ENCODE data around the gene EEF1B2. TPM values are rescaled to one million over a fixed set of nuclear protein-coding genes. Genes with fewer than 3 reads are reported as not detected.
"Not testable (repeated sequence)": the region's sequence is repeated elsewhere in the genome, so short reads cannot be mapped to it uniquely, and the experiment has no call there.

The EEF1B2 gene
- total RNA-seq, 3 donors from 2014 or later (not counting 1 experiment from before 2014, with no cell fraction given) = 354 to 404 (median 364) TPM

DNA sequence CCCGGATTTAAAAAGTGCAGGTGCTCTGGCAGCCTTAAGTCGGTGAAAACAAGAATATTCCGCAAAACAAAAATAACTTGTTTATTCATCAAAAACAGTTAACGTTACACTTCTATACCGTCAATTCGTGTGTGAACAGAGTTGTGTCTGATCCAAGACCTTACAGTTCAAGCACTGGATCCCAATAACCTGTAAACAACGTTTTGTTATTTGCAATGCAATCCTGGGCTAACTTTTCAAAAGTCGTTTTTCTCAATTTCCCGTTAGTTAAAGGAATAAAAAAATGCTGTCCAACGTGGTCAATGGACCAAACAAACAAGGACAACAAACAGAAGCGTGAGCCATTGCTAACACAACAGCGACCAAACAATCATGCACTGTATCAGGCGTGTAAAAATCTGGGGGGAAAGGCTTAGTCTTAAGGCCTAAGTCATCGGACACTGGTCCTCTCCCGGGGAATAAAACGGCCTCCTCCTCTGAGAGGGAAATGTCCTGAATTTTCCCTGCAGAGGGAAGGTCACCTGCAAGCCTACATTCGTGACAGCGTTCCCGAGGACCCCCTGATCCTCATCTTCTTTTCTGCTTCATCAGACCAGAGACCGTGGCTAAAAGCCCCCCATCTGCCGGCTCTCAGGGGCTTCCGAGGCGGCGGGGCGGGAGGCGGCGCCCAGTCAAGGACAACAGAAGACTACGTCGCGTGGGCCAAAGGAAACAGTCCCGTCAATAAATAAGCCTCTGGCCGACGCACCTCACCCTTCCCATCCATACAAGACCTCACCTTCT is 941 bp upstream of the EEF1B2 start:
- Mint-ChIP-seq H3K4me3 (peak overlapping the region; percentile 99), H3K36me3 (peaks cover 18% of the 10 kb centered on the region), H3K27ac (peak overlapping the region; percentile 99 to 100), H3K9me3 (no peaks in the 10 kb centered on the region), H3K4me1 (peaks cover 47 to 54% of the 10 kb centered on the region in 2 donors), H3K27me3 (ENCODE audit: low read depth in 2 of 2) (no peaks in the 10 kb centered on the region)
- peak in 1 of 2 donors; percentile 6 for DNase-seq
- Histone ChIP-seq H3K4me1 (ENCODE audit: control insufficient read depth, insufficient read depth, low read length) (peaks cover 18% of the 10 kb centered on the region), H3K36me3 (ENCODE audit: control insufficient read depth, insufficient read depth, low read length) (peaks cover 27% of the 10 kb centered on the region), H3K4me3 (ENCODE audit: low read length) (peak overlapping the region; percentile 89), H3K9me3 (ENCODE audit: control insufficient read depth, insufficient read depth, low read length) (no peaks in the 10 kb centered on the region), H3K27ac (ENCODE audit: low read length) (peak overlapping the region; percentile 89), H3K27me3 (ENCODE audit: control insufficient read depth, insufficient read depth, low read length) (no peaks in the 10 kb centered on the region)
- intact Hi-C loops (cut with micrococcal nuclease) = loop anchor here (1.0 kb wide), 1 partner anchor 72 kb away; the partner anchor contains the start of gene INO80D
- 1% methylated on average over 33 of the region's 33 CpGs for WGBS (ENCODE audit: insufficient coverage)
- ATAC-seq = peak; percentile 7 to 9 (median 9)
- TF ChIP-seq, protein P1, sequence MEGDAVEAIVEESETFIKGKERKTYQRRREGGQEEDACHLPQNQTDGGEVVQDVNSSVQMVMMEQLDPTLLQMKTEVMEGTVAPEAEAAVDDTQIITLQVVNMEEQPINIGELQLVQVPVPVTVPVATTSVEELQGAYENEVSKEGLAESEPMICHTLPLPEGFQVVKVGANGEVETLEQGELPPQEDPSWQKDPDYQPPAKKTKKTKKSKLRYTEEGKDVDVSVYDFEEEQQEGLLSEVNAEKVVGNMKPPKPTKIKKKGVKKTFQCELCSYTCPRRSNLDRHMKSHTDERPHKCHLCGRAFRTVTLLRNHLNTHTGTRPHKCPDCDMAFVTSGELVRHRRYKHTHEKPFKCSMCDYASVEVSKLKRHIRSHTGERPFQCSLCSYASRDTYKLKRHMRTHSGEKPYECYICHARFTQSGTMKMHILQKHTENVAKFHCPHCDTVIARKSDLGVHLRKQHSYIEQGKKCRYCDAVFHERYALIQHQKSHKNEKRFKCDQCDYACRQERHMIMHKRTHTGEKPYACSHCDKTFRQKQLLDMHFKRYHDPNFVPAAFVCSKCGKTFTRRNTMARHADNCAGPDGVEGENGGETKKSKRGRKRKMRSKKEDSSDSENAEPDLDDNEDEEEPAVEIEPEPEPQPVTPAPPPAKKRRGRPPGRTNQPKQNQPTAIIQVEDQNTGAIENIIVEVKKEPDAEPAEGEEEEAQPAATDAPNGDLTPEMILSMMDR (IDR thresholded peaks at IDR 0.05) = no peak

DNA sequence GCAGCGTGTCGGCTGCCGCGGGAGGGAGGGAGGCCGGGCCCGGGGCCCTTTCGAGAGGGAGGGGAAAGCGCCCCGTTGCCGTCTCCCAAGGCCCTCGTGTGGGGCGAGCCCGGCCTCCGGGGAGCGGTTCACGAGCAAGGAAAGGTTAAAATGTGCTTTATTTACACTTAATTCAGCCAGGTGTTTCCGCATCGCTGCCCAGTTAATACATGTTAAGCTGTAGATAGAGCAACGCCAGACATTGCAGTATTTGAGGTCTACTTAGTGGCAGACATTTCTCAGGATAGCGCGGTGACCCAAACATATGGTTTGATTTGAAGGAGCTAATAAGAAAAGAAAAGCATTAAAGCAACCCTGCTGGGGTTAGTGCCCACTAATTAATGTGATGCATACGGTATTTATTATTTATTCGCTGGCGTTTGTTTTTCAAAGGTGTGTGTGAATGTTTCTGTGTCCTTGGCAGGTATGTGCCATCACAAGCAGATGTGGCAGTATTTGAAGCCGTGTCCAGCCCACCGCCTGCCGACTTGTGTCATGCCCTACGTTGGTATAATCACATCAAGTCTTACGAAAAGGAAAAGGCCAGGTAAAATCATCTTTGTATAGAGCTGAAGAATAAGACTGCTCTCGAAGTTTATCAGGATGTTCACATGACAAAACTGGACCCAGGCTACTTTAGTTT is 571 bp downstream of the EEF1B2 start:
- Histone ChIP-seq H3K9me3 (ENCODE audit: control insufficient read depth, insufficient read depth, low read length) (no peaks in the 10 kb centered on the region), H3K4me3 (ENCODE audit: low read length) (peak overlapping the region; percentile 89), H3K4me1 (ENCODE audit: control insufficient read depth, insufficient read depth, low read length) (peaks cover 18% of the 10 kb centered on the region), H3K36me3 (ENCODE audit: control insufficient read depth, insufficient read depth, low read length) (peaks cover 29% of the 10 kb centered on the region), H3K27ac (ENCODE audit: low read length) (peak overlapping the region; percentile 89), H3K27me3 (ENCODE audit: control insufficient read depth, insufficient read depth, low read length) (no peaks in the 10 kb centered on the region)
- Mint-ChIP-seq H3K36me3 (peaks cover 18% of the 10 kb centered on the region), H3K4me3 (peak overlapping the region; percentile 99), H3K27me3 (ENCODE audit: low read depth in 2 of 2) (no peaks in the 10 kb centered on the region), H3K27ac (peak overlapping the region; percentile 99 to 100), H3K9me3 (no peaks in the 10 kb centered on the region), H3K4me1 (peaks cover 42 to 48% of the 10 kb centered on the region in 2 donors)
- ATAC-seq = peak in 2 of 3 donors; percentile 51 to 70
- TF ChIP-seq, protein P1 (IDR thresholded peaks at IDR 0.05) = no peak
- WGBS (ENCODE audit: insufficient coverage) = 5% methylated on average over 30 of the region's 30 CpGs
- intact Hi-C loops (cut with micrococcal nuclease) = loop anchor here (5.0 kb wide), 1 partner anchor 1317 kb away; no protein-coding TSS in a partner anchor
- no peak for DNase-seq

DNA sequence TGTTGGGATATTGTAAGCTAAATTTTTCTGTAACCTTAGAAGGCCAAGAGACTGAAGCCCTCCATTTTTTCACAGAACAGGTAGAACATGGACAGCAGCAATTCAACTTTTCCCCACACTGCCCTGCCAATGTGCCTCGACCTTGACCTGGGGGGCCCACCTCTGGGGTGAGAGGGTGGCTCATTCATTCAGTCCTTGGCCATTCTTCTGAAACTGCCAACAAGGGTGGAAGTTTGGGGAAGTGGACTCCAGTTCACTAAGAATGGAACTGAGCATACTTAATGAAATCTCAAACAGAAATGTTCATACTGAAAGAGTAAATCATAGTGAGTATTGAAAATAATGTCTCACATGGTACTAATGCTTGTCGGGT is 1.1 kb downstream of the EEF1B2 start:
- no peaks in the 10 kb centered on the region for H3K27me3 ChIP-seq (ENCODE audit: control insufficient read depth, insufficient read depth, low read length)
- ATAC-seq (no peak), DNase-seq (peak in 1 of 2 donors; percentile 8)
- peak overlapping the region; percentile 99 for H3K4me3 Mint-ChIP-seq
- peak overlapping the region; percentile 99 to 100 for H3K27ac Mint-ChIP-seq
- TF ChIP-seq, protein P1 (IDR thresholded peaks at IDR 0.05) = no peak
- peak overlapping the region; percentile 89 for H3K27ac ChIP-seq (ENCODE audit: low read length)
- no peaks in the 10 kb centered on the region for H3K9me3 ChIP-seq (ENCODE audit: control insufficient read depth, insufficient read depth, low read length)
- H3K27me3 Mint-ChIP-seq (ENCODE audit: low read depth in 2 of 2) = no peaks in the 10 kb centered on the region
- peaks cover 18% of the 10 kb centered on the region for H3K36me3 Mint-ChIP-seq
- H3K36me3 ChIP-seq (ENCODE audit: control insufficient read depth, insufficient read depth, low read length) = peaks cover 29% of the 10 kb centered on the region
- peak overlapping the region; percentile 89 for H3K4me3 ChIP-seq (ENCODE audit: low read length)
- intact Hi-C loops (cut with micrococcal nuclease) = loop anchor here (5.0 kb wide), 1 partner anchor 1317 kb away; no protein-coding TSS in a partner anchor
- peaks cover 42 to 48% of the 10 kb centered on the region in 2 donors for H3K4me1 Mint-ChIP-seq
- peaks cover 18% of the 10 kb centered on the region for H3K4me1 ChIP-seq (ENCODE audit: control insufficient read depth, insufficient read depth, low read length)
- no peaks in the 10 kb centered on the region for H3K9me3 Mint-ChIP-seq
- WGBS (ENCODE audit: insufficient coverage) = 51% methylated on average over 2 of the region's 2 CpGs

DNA sequence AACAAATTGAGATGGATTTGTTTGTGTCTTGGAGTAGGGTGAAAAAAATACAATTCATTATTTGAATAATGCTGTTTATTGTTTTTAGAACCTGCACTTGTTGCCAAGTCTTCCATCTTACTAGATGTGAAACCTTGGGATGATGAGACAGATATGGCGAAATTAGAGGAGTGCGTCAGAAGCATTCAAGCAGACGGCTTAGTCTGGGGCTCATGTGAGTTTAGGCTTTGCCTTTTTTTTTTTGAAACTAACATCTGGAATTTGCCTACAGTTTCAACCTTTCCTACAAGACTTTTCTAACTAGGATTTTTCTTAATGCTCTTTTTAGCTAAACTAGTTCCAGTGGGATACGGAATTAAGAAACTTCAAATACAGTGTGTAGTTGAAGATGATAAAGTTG is 2.7 kb downstream of the EEF1B2 start:
- H3K27ac Mint-ChIP-seq = peak overlapping the region in 1 of 2 donors; percentile 58
- intact Hi-C loops (cut with micrococcal nuclease) = loop anchor here (5.0 kb wide), 1 partner anchor 1315 kb away; no protein-coding TSS in a partner anchor
- not testable (repeated sequence) for H3K9me3 Mint-ChIP-seq; H3K27ac ChIP-seq (ENCODE audit: low read length); H3K4me3 ChIP-seq (ENCODE audit: low read length); H3K4me3 Mint-ChIP-seq; H3K27me3 ChIP-seq (ENCODE audit: control insufficient read depth, insufficient read depth, low read length); H3K9me3 ChIP-seq (ENCODE audit: control insufficient read depth, insufficient read depth, low read length); DNase-seq; ATAC-seq; H3K27me3 Mint-ChIP-seq (ENCODE audit: low read depth in 2 of 2)
- WGBS (ENCODE audit: insufficient coverage) = 81% methylated on average over 3 of the region's 4 CpGs
- H3K36me3 Mint-ChIP-seq = peaks cover 18% of the 10 kb centered on the region
- peaks cover 34 to 48% of the 10 kb centered on the region in 2 donors for H3K4me1 Mint-ChIP-seq
- Histone ChIP-seq H3K4me1 (ENCODE audit: control insufficient read depth, insufficient read depth, low read length) (peaks cover 18% of the 10 kb centered on the region), H3K36me3 (ENCODE audit: control insufficient read depth, insufficient read depth, low read length) (peaks cover 29% of the 10 kb centered on the region)
